ENCODE results near the gene THBS2. TPM values are rescaled to one million over a fixed set of nuclear protein-coding genes. Genes with fewer than 3 reads are reported as not detected.

THBS2 gene
- total and polyA plus RNA-seq, 10 of the 15 experiments (the other 5 are each of a cell fraction or from before 2014, with no cell fraction given) = 0.07 to 0.10 TPM; not detected in 8

DNA sequence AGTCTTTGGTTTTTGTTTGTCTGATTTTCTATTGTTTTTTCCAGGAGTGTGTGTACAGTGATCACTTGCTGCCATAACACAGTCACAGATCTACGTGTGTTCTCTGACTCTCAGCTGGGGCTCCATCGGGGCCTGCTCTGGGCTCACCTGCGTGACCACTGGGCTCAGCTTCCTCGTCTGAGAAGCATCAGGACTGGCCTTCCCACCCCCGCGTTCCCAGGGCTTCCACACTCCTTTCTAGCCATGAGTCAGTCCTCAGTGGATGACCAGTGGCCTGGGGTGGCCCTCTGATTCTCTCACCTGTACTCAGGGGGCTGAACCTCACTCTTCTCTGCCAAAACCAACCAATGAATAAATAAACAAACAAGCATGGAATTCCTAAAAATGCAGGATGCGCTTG is 14.5 kb downstream of the THBS2 start:
- intact Hi-C loops (cut with micrococcal nuclease; ENCODE audit: unreplicated experiment) (no loop called here), in situ Hi-C loops (cut with MboI) (no loop called here)
- FAIRE-seq (no peak), ATAC-seq (no peak), DNase-seq (ENCODE audit: low read depth, low spot score) (no peak)
- POLR2A ChIA-PET = no interaction called here
- SMC1A ChIA-PET (ENCODE audit: uncharacterized antibody, unreplicated experiment) = no interaction called here
- Histone ChIP-seq H3K79me2 (ENCODE audit: control insufficient read depth, insufficient read depth, low read length) (no peaks in the 10 kb centered on the region), H3K27ac (ENCODE audit: control insufficient read depth, insufficient read depth) (no peak overlapping the region), H3K4me1 (ENCODE audit: control insufficient read depth, insufficient read depth, low read length) (no peaks in the 10 kb centered on the region), H3K9ac (ENCODE audit: control insufficient read depth, insufficient read depth, low read length) (no peak overlapping the region), H3K4me3 (no peak overlapping the region), H3K9me3 (replicated peaks; ENCODE audit: control insufficient read depth, insufficient read depth, low read length) (no peaks in the 10 kb centered on the region; the same call in 2 of the 3 replicates), H2AFZ (ENCODE audit: control insufficient read depth, low read depth, low read length) (no peak overlapping the region), H3K4me2 (ENCODE audit: control insufficient read depth, insufficient read depth) (no peak overlapping the region), H4K20me1 (ENCODE audit: control insufficient read depth, insufficient read depth) (no peaks in the 10 kb centered on the region), H3K27me3 (replicated peaks in 1 of 2; ENCODE audit: control insufficient read depth in 2 of 2, insufficient read depth in 2 of 2, low read length in 1 of 2) (no peaks in the 10 kb centered on the region), H3K36me3 (ENCODE audit: control insufficient read depth in 2 of 2, insufficient read depth in 2 of 2, low read length in 1 of 2) (no peaks in the 10 kb centered on the region)
- RAD21 ChIA-PET (ENCODE audit: unreplicated experiment) = no interaction called here
- TF ChIP-seq SIX5 (IDR thresholded peaks at IDR 0.05; ENCODE audit: low read depth, low read length, severe bottlenecking) (no peak), FOS (IDR thresholded peaks at IDR 0.05; ENCODE audit: borderline replicate concordance, extremely low read depth, insufficient read length) (no peak), NFYA (IDR thresholded peaks at IDR 0.05; ENCODE audit: borderline replicate concordance, low read depth, low read length) (no peak), CBX3 (IDR thresholded peaks at IDR 0.05; ENCODE audit: borderline replicate concordance, low read depth) (no peak), ZNF274 (IDR thresholded peaks at IDR 0.05; ENCODE audit: insufficient read depth, insufficient read length) (no peak), FOXM1 (IDR thresholded peaks at IDR 0.05; ENCODE audit: low read depth, low read length) (no peak), BMI1 (IDR thresholded peaks at IDR 0.05; ENCODE audit: borderline replicate concordance) (no peak), TCF12 (IDR thresholded peaks at IDR 0.05; ENCODE audit: low read depth, low read length) (no peak)
- TF ChIP-seq, protein P1, sequence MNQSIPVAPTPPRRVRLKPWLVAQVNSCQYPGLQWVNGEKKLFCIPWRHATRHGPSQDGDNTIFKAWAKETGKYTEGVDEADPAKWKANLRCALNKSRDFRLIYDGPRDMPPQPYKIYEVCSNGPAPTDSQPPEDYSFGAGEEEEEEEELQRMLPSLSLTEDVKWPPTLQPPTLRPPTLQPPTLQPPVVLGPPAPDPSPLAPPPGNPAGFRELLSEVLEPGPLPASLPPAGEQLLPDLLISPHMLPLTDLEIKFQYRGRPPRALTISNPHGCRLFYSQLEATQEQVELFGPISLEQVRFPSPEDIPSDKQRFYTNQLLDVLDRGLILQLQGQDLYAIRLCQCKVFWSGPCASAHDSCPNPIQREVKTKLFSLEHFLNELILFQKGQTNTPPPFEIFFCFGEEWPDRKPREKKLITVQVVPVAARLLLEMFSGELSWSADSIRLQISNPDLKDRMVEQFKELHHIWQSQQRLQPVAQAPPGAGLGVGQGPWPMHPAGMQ (IDR thresholded peaks at IDR 0.05; ENCODE audit: borderline replicate concordance) = no peak
- TF ChIP-seq, protein P2, sequence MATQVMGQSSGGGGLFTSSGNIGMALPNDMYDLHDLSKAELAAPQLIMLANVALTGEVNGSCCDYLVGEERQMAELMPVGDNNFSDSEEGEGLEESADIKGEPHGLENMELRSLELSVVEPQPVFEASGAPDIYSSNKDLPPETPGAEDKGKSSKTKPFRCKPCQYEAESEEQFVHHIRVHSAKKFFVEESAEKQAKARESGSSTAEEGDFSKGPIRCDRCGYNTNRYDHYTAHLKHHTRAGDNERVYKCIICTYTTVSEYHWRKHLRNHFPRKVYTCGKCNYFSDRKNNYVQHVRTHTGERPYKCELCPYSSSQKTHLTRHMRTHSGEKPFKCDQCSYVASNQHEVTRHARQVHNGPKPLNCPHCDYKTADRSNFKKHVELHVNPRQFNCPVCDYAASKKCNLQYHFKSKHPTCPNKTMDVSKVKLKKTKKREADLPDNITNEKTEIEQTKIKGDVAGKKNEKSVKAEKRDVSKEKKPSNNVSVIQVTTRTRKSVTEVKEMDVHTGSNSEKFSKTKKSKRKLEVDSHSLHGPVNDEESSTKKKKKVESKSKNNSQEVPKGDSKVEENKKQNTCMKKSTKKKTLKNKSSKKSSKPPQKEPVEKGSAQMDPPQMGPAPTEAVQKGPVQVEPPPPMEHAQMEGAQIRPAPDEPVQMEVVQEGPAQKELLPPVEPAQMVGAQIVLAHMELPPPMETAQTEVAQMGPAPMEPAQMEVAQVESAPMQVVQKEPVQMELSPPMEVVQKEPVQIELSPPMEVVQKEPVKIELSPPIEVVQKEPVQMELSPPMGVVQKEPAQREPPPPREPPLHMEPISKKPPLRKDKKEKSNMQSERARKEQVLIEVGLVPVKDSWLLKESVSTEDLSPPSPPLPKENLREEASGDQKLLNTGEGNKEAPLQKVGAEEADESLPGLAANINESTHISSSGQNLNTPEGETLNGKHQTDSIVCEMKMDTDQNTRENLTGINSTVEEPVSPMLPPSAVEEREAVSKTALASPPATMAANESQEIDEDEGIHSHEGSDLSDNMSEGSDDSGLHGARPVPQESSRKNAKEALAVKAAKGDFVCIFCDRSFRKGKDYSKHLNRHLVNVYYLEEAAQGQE (IDR thresholded peaks at IDR 0.05; ENCODE audit: low read depth, low read length) = no peak
- TF ChIP-seq, protein P3, sequence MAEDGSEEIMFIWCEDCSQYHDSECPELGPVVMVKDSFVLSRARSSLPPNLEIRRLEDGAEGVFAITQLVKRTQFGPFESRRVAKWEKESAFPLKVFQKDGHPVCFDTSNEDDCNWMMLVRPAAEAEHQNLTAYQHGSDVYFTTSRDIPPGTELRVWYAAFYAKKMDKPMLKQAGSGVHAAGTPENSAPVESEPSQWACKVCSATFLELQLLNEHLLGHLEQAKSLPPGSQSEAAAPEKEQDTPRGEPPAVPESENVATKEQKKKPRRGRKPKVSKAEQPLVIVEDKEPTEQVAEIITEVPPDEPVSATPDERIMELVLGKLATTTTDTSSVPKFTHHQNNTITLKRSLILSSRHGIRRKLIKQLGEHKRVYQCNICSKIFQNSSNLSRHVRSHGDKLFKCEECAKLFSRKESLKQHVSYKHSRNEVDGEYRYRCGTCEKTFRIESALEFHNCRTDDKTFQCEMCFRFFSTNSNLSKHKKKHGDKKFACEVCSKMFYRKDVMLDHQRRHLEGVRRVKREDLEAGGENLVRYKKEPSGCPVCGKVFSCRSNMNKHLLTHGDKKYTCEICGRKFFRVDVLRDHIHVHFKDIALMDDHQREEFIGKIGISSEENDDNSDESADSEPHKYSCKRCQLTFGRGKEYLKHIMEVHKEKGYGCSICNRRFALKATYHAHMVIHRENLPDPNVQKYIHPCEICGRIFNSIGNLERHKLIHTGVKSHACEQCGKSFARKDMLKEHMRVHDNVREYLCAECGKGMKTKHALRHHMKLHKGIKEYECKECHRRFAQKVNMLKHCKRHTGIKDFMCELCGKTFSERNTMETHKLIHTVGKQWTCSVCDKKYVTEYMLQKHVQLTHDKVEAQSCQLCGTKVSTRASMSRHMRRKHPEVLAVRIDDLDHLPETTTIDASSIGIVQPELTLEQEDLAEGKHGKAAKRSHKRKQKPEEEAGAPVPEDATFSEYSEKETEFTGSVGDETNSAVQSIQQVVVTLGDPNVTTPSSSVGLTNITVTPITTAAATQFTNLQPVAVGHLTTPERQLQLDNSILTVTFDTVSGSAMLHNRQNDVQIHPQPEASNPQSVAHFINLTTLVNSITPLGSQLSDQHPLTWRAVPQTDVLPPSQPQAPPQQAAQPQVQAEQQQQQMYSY (CRISPR knock-in tag; IDR thresholded peaks at IDR 0.05) = no peak
- CTCF ChIA-PET = no interaction called here
- WGBS (ENCODE audit: insufficient coverage, insufficient replicate concordance, low lambda C conversion rate, missing lambda C conversion rate) = 41% methylated on average over 7 of the region's 7 CpGs
- no TSS peak for BruUV-seq (replicated peaks)

Measured in GM12878 (cell line).